Measurements from ENCODE around the gene TTLL11. TPM values are rescaled to one million over a fixed set of nuclear protein-coding genes. Genes with fewer than 3 reads are reported as not detected.

TTLL11 gene
- total RNA-seq, 2 donors from 2014 or later = 11.7 to 11.9 TPM

DNA sequence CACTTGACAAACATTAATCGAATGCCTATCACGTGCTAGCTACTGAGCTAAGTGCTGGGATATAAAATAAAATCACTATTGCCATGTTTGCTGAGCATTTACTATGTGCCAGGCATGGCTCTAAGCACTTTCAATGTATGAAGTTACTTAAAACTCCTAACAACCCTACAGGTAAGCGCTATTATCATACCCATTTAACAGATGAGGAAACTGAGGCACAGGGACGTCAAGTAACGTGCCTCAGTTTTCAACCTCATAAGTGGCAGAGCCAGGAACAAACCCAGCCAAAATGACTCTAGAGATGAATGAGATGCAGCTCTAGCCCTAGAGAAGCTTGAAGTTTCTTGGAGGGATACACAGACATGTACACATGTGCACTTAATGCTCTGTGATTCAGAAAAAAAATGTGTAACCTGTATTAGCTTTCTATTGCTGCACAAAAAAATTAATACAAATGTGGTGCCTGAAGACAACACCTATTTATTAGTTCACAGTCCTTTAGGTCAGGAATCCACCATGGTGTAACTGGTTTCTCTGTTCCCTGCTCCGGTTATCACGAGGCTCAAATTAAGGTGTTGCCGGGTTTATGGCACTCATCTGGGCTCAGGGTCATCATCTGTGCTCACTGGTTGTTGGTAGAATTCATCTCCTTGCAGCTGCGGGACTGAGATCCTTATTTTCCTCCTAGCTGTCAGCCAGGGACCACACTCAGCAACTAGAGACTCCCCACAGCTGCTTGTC lies 33.7 kb downstream of the TTLL11 start:
- DNase-seq (ENCODE audit: low spot score) = no peak
- H3K27ac ChIP-seq = no peak overlapping the region
- H3K27me3 ChIP-seq (replicated peaks; ENCODE audit: insufficient read depth) = no peaks in the 10 kb centered on the region
- H3K4me3 ChIP-seq = no peak overlapping the region
- H3K9me3 ChIP-seq = no peaks in the 10 kb centered on the region
- no peaks in the 10 kb centered on the region for H3K4me1 ChIP-seq (replicated peaks)
- TF ChIP-seq POLR2A (IDR thresholded peaks at IDR 0.05) (no peak), POLR2AphosphoS5 (IDR thresholded peaks at IDR 0.05) (no peak), CTCF (IDR thresholded peaks at IDR 0.05) (no peak)
- intact Hi-C loops (cut with DNase I) = no loop called here
- WGBS = 92% methylated on average over 9 of the region's 9 CpGs
- H3K36me3 ChIP-seq = no peaks in the 10 kb centered on the region

- TF ChIP-seq CTCF (IDR thresholded peaks at IDR 0.05) (no peak), POLR2A (IDR thresholded peaks at IDR 0.05) (no peak), POLR2AphosphoS5 (IDR thresholded peaks at IDR 0.05) (no peak)
- no peak overlapping the region for H3K27ac ChIP-seq
- no peaks in the 10 kb centered on the region for H3K27me3 ChIP-seq (replicated peaks; ENCODE audit: insufficient read depth)
- H3K9me3 ChIP-seq = no peaks in the 10 kb centered on the region
- H3K36me3 ChIP-seq = no peaks in the 10 kb centered on the region
- no peak for DNase-seq (ENCODE audit: low spot score)
- 95% methylated on average over 4 of the region's 4 CpGs for WGBS
- intact Hi-C loops (cut with DNase I) = no loop called here
- H3K4me3 ChIP-seq = no peak overlapping the region
- H3K4me1 ChIP-seq (replicated peaks) = no peaks in the 10 kb centered on the region
Observed at GRCh38 chr9:122058709-122059108, 34.4 kb downstream of the TTLL11 start.

GRCh38 chr9:122058051-122058450 lies 35.1 kb downstream of the TTLL11 start:
- no peaks in the 10 kb centered on the region for H3K9me3 ChIP-seq
- DNase-seq (ENCODE audit: low spot score) = no peak
- H3K4me3 ChIP-seq = no peak overlapping the region
- intact Hi-C loops (cut with DNase I) = no loop called here
- TF ChIP-seq CTCF (IDR thresholded peaks at IDR 0.05) = no peak
- TF ChIP-seq POLR2A (IDR thresholded peaks at IDR 0.05) = no peak
- no peak for TF ChIP-seq POLR2AphosphoS5 (IDR thresholded peaks at IDR 0.05)
- no peaks in the 10 kb centered on the region for H3K4me1 ChIP-seq (replicated peaks)
- no peaks in the 10 kb centered on the region for H3K27me3 ChIP-seq (replicated peaks; ENCODE audit: insufficient read depth)
- 78% methylated on average over 4 of the region's 4 CpGs for WGBS
- no peaks in the 10 kb centered on the region for H3K36me3 ChIP-seq
- H3K27ac ChIP-seq = no peak overlapping the region

- Histone ChIP-seq H3K9me3 (no peaks in the 10 kb centered on the region), H3K27ac (no peak overlapping the region), H3K27me3 (replicated peaks; ENCODE audit: insufficient read depth) (no peaks in the 10 kb centered on the region), H3K4me3 (no peak overlapping the region), H3K4me1 (replicated peaks) (no peaks in the 10 kb centered on the region), H3K36me3 (no peaks in the 10 kb centered on the region)
- WGBS = 96% methylated on average over 10 of the region's 10 CpGs
- intact Hi-C loops (cut with DNase I) = no loop called here
- TF ChIP-seq POLR2AphosphoS5 (IDR thresholded peaks at IDR 0.05) = no peak
- TF ChIP-seq CTCF (IDR thresholded peaks at IDR 0.05) = no peak
- no peak for TF ChIP-seq POLR2A (IDR thresholded peaks at IDR 0.05)
- no peak for DNase-seq (ENCODE audit: low spot score)
Observed at GRCh38 chr9:122057211-122057610, 35.9 kb downstream of the TTLL11 start.

GRCh38 chr9:122056484-122056883 lies 36.6 kb downstream of the TTLL11 start:
- Histone ChIP-seq H3K4me1 (replicated peaks) (no peaks in the 10 kb centered on the region), H3K27me3 (replicated peaks; ENCODE audit: insufficient read depth) (no peaks in the 10 kb centered on the region), H3K9me3 (no peaks in the 10 kb centered on the region), H3K27ac (no peak overlapping the region), H3K4me3 (no peak overlapping the region), H3K36me3 (no peaks in the 10 kb centered on the region)
- no peak for DNase-seq (ENCODE audit: low spot score)
- TF ChIP-seq POLR2AphosphoS5 (IDR thresholded peaks at IDR 0.05) = no peak
- TF ChIP-seq POLR2A (IDR thresholded peaks at IDR 0.05) = no peak
- intact Hi-C loops (cut with DNase I) = no loop called here
- WGBS = 69% methylated on average over 3 of the region's 3 CpGs

Data from prostate gland (tissue), 2 donors.